GM19023 (cell line): ENCODE results near the gene SLC29A4.
"Not testable (repeated sequence)": the region's sequence is repeated elsewhere in the genome, so short reads cannot be mapped to it uniquely, and the experiment has no call there.

Experiments
- ATAC-seq: cut with Tn5 transposase; IDR thresholded peaks from one replicate; pipeline ENCODE4 v1.9.1; 2021; ENCODE audit warnings: mild to moderate bottlenecking, moderate library complexity; ENCODE audit not compliant: unreplicated experiment

The SLC29A4 gene

GRCh38 chr7:5295039-5296014 is 12.6 kb downstream of the SLC29A4 start:
- no peak for ATAC-seq

GRCh38 chr7:5296015-5296610 is 13.4 kb downstream of the SLC29A4 start:
- no peak for ATAC-seq

DNA sequence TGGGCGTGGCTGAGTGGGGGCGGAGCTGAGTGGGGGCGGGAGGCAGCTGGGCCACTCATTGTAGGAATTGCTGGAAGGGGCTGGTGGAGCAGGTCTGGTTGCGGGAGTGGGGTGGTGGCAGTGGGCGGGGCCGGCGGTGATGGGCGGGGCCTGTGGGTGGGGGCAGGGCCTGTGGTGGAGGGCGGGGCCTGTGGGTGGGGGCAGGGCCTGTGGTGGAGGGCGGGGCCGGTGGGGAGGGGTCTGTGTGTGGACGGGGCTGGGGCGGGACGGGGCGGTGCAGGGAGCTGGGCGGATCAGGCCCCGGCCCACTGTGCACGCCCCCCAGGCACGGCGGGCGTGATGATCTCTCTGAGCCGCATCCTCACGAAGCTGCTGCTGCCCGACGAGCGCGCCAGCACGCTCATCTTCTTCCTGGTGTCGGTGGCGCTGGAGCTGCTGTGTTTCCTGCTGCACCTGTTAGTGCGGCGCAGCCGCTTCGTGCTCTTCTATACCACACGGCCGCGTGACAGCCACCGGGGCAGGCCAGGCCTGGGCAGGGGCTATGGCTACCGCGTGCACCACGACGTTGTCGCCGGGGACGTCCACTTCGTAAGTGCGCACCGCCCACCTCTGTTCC is 14.0 kb downstream of the SLC29A4 start:
- ATAC-seq = no peak

- no peak for ATAC-seq
Measured at GRCh38 chr7:5300366-5300765, 17.6 kb downstream of the SLC29A4 start.

DNA sequence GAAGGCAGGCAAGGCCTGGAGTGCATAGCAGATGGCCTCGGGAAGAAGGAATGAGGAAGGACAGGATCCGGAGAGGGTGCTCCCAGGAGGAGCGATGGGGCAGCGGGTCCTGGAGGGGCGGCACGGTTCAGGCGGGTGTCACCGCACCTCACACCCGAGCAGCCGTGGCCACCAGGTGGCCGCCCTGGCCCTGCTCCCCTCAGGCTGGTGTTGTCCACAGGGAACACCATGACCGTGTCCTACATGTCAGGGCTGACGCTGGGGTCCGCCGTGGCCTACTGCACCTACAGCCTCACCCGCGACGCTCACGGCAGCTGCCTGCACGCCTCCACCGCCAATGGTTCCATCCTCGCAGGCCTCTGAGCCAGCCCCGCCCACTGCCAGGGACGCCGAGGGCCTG is 19.8 kb downstream of the SLC29A4 start:
- no peak for ATAC-seq

DNA sequence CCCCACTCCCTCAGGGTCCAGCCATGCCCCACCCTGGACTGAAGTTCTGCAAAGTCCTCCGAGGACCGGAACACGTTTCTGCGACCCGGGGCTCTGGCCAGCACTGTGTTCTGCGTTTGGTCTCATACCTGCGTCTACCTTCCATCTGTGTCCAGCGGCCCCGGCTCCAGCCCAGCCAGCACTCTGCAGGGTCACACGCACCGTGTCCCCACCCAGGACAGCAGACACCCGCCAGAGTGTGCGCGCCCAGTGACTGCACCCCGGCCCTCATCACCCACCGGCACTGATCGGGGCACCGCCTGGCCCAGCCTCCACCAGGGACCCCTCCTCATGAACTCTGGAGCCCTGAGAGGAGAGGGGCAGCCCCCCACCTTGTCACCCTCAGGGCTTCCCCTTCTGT is 20.3 kb downstream of the SLC29A4 start:
- ATAC-seq = no peak

GRCh38 chr7:5303591-5304505 is 21.1 kb downstream of the SLC29A4 start:
- ATAC-seq = no peak

DNA sequence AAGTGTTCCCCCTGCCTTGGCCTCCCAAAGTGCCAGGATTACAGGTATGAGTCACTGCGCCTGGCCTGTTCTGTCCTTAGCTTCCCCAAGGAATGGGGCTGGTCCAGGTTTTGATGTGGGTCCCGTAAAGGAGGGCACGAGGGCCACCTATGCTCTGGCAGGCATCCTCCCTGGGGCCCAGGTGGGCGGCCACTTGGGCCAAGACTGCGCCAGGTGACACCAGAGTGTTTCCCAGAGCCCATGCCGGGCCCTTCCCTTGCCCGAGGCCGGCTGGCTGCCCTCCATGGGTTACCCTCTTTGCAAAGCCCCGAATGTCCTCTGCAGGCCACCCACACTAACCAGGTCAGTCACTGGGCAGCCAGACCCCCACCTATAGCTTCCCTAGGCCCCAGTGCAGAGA is 22.3 kb downstream of the SLC29A4 start:
- not testable (repeated sequence) for ATAC-seq

DNA sequence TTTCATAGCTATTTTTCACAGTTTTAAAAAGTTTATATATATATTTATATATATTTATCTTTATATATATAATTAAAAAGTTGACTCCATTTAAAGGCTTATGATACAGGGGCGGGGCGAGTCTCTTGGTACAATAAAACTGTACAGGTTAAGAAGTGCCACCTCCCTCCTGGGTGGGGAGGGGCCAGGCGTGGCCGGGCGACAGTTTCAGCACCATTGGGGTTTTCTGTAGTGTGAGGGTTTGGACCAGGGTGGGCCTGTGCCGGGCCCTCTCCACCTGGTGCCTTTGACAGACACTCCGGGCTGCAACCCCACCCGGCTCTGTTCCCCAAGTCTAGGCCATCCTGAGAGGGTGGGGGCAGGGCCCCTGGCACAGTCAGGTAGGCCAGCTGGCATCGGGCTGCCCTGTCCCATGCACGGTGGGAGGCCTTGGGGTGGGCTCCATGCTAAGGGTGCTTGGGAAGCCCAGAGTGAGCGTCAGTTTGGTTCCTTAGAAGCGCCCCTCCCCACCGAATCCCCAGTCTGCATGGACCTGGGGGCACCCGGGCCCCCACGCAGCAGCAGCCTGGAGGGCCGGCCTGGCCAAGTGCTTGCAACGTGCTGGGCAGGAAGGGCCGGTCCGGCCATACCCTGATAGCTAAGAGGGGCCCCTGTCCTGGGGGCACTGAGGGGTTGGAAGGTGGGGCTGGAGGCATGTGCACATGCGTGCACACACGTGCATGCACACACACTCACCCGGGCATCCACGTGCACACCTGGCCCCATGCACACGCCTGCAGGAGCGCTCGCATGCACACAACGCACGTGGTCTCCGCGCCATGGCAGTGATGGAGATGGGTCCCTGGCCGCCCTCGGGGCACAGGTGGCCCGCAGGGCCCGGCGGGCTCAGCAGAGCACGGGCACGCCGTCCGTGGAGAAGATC is 24.7 kb downstream of the SLC29A4 start:
- not testable (repeated sequence) for ATAC-seq

GRCh38 chr7:5309146-5309545 is 26.4 kb downstream of the SLC29A4 start:
- ATAC-seq = no peak

DNA sequence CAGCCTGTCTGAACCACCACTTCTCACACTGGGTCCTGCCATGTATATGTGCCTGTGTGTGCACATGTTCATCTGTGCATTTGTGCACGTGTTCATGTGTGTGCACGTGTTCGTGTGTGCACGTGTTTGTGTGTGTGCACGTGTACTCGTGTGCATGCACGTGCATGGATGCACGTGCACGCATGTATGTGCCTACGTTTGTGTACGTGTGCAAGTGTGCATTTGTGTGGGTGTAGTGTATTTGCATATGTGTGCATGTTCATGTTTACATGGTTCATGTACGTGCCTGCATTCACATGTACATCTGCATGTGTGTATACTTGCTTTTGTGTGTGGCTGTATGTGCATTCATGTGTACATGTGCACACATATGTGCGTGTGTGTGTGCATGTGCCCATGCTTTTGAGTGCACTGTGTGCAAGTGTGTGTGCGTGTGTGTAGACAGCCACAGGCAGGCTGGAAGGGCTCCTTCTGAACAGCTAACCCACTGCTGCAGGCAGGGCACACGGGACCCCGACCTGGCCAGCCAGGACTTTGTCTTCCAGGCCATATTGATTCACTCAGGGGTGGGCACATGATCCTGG is 28.2 kb downstream of the SLC29A4 start:
- ATAC-seq = no peak

GRCh38 chr7:5312276-5313070 is 29.7 kb downstream of the SLC29A4 start:
- not testable (repeated sequence) for ATAC-seq

GRCh38 chr7:5313076-5313885 is 30.5 kb downstream of the SLC29A4 start:
- ATAC-seq = not testable (repeated sequence)

DNA sequence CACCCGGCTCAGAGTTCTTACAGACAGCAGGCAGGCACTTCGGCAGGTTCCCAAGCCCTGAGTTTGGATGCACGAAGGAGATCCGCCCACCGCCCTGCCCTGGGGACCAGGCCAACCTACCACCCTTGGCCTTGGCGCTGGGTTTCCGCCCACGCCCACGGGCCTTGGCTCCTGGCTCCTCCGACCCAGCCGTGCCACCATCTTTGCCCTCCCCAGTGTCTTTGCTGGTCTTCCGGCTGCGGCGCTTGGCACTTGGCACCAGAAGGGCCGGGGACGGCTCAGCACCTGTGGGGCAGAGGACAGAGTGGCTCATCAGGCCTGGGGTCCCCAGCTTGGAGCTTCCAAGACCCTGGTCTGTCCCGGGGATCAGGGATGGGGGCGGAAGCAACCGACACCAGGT is 32.1 kb downstream of the SLC29A4 start:
- ATAC-seq = no peak

- ATAC-seq = no peak
Measured at GRCh38 chr7:5315761-5316160, 33.0 kb downstream of the SLC29A4 start.

DNA sequence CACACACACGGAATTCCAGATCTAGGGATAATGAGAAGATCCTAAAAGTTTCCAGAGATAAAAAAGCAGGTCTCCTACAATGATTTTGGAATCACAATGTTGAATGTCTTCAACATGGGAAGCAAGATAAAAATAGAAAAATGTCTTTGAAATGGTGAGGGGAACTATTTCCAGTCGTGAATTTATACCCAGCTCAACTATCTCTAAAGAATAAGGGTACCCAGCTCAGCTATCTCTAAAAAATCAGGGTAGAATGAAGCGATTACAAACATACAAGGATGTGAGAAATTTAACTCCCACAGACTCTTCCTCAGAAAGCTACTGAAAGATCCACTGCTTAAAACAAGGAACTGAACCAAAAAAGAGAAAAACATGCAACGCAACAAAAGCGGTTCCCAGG is 35.9 kb downstream of the SLC29A4 start:
- not testable (repeated sequence) for ATAC-seq

GRCh38 chr7:5320391-5320790 is 37.6 kb downstream of the SLC29A4 start:
- no peak for ATAC-seq
